Chondrocyte (in vitro differentiated cells): Measurements from ENCODE around the gene MZT2A. TPM values are rescaled to one million over a fixed set of nuclear protein-coding genes. Genes with fewer than 3 reads are reported as not detected.
"Not testable (repeated sequence)": the region's sequence is repeated elsewhere in the genome, so short reads cannot be mapped to it uniquely, and the experiment has no call there.

Source experiments
- DNase-seq: peaks from one replicate; pipeline ENCODE4 v3.0.0; 2021; ENCODE audit warnings: mixed read lengths, low spot score
- H3K27ac Mint-ChIP-seq: one replicate; pipeline ENCODE4 v1.8.0; 2021; ENCODE audit warnings: mild to moderate bottlenecking, moderate library complexity, mixed read lengths; ENCODE audit not compliant: unreplicated experiment
- H3K27me3 Mint-ChIP-seq: 2 replicates; pipeline ENCODE4 v1.8.0; 2021; ENCODE audit warnings: low read depth, mixed read lengths
- H3K36me3 Mint-ChIP-seq: 2 replicates; pipeline ENCODE4 v1.8.0; 2021; ENCODE audit warnings: low read depth, mixed read lengths
- H3K4me1 Mint-ChIP-seq: 2 replicates; pipeline ENCODE4 v1.8.0; 2021; ENCODE audit warnings: low read depth, mild to moderate bottlenecking, mixed read lengths
- H3K4me3 Mint-ChIP-seq: one replicate; pipeline ENCODE4 v1.8.0; 2021; ENCODE audit warnings: mild to moderate bottlenecking, moderate library complexity, mixed read lengths; ENCODE audit not compliant: unreplicated experiment
- H3K9me3 Mint-ChIP-seq: 2 replicates; pipeline ENCODE4 v1.8.0; 2021; ENCODE audit warnings: low read depth, mixed read lengths
- CTCF ChIP-seq: fragments of 200-600 bp; sonication (generic); IDR thresholded peaks from 2 replicates; pipeline ENCODE4 v1.5.0; 2021; ENCODE audit warnings: antibody characterized with exemption, mild to moderate bottlenecking, moderate library complexity
- total RNA-seq: library from RNA; stranded (reverse); gene quantifications from 3 replicates; pipeline ENCODE4 v1.2.1, GENCODE V29; 2021

MZT2A gene
- total RNA-seq, 1 donor from 2014 or later: 109 TPM

GRCh38 chr2:131495506-131495905 lies 3.3 kb upstream of the MZT2A start:
- H3K27ac Mint-ChIP-seq, DNase-seq, H3K9me3 Mint-ChIP-seq, H3K27me3 Mint-ChIP-seq, H3K4me3 Mint-ChIP-seq, H3K36me3 Mint-ChIP-seq: not testable (repeated sequence)
- H3K4me1 Mint-ChIP-seq: peaks cover 23% of the 10 kb centered on the region

- H3K4me1 Mint-ChIP-seq: peaks cover 25% of the 10 kb centered on the region
- peak overlapping the region; percentile 95 for H3K4me3 Mint-ChIP-seq
- H3K27ac Mint-ChIP-seq: peak overlapping the region; percentile 94
- no peak for DNase-seq
- TF ChIP-seq CTCF: no peak
- H3K9me3 Mint-ChIP-seq: no peaks in the 10 kb centered on the region
- no peaks in the 10 kb centered on the region for H3K27me3 Mint-ChIP-seq
- H3K36me3 Mint-ChIP-seq: no peaks in the 10 kb centered on the region
Measured at GRCh38 chr2:131493199-131493968, 1.2 kb upstream of the MZT2A start.

- H3K4me1 Mint-ChIP-seq: peaks cover 25% of the 10 kb centered on the region
- peak overlapping the region; percentile 94 for H3K27ac Mint-ChIP-seq
- no peaks in the 10 kb centered on the region for H3K9me3 Mint-ChIP-seq
- H3K36me3 Mint-ChIP-seq: no peaks in the 10 kb centered on the region
- DNase-seq: no peak
- peak; percentile 92 for TF ChIP-seq CTCF
- H3K4me3 Mint-ChIP-seq: peak overlapping the region; percentile 95
- H3K27me3 Mint-ChIP-seq: no peaks in the 10 kb centered on the region
Measured at GRCh38 chr2:131492418-131493198, 411 bp upstream of the MZT2A start.

- H3K9me3 Mint-ChIP-seq, H3K27me3 Mint-ChIP-seq, H3K36me3 Mint-ChIP-seq, DNase-seq: not testable (repeated sequence)
- peak overlapping the region; percentile 70 for H3K4me3 Mint-ChIP-seq
- peaks cover 25% of the 10 kb centered on the region for H3K4me1 Mint-ChIP-seq
- peak overlapping the region; percentile 51 for H3K27ac Mint-ChIP-seq
Measured at GRCh38 chr2:131491469-131491836, 744 bp downstream of the MZT2A start.

- peaks cover 25% of the 10 kb centered on the region for H3K4me1 Mint-ChIP-seq
- H3K27me3 Mint-ChIP-seq, H3K36me3 Mint-ChIP-seq, DNase-seq, H3K9me3 Mint-ChIP-seq: not testable (repeated sequence)
- peak overlapping the region; percentile 54 for H3K27ac Mint-ChIP-seq
- peak overlapping the region; percentile 70 for H3K4me3 Mint-ChIP-seq
Measured at GRCh38 chr2:131490616-131491468, 1.4 kb downstream of the MZT2A start.

- Mint-ChIP-seq H3K27me3 (no peaks in the 10 kb centered on the region), H3K27ac (no peak overlapping the region), H3K4me3 (no peak overlapping the region), H3K4me1 (peaks cover 16% of the 10 kb centered on the region), H3K36me3 (peaks cover 1% of the 10 kb centered on the region), H3K9me3 (no peaks in the 10 kb centered on the region)
- no peak for DNase-seq
- no peak for TF ChIP-seq CTCF
Measured at GRCh38 chr2:131488306-131489205, 3.6 kb downstream of the MZT2A start.

GRCh38 chr2:131486201-131486902 lies 5.8 kb downstream of the MZT2A start:
- not testable (repeated sequence) for H3K36me3 Mint-ChIP-seq, H3K9me3 Mint-ChIP-seq, H3K27ac Mint-ChIP-seq, H3K4me3 Mint-ChIP-seq, DNase-seq, H3K27me3 Mint-ChIP-seq
- H3K4me1 Mint-ChIP-seq: peaks cover 11% of the 10 kb centered on the region

- H3K9me3 Mint-ChIP-seq, H3K4me3 Mint-ChIP-seq, DNase-seq, H3K4me1 Mint-ChIP-seq, H3K36me3 Mint-ChIP-seq, H3K27me3 Mint-ChIP-seq, H3K27ac Mint-ChIP-seq: not testable (repeated sequence)
Measured at GRCh38 chr2:131484906-131485460, 7.2 kb downstream of the MZT2A start.
